T-helper 1 cell treated with Interleukin-12 subunit alpha and Interleukin-12 subunit beta and Interleukin-4 antibody, amounts not matched to agents 30 ng/mL and 1 ng/mL, for 36 hours (primary cell): ENCODE measurements around the gene CCDC158. TPM values are rescaled to one million over a fixed set of nuclear protein-coding genes. Genes with fewer than 3 reads are reported as not detected.
"Not testable (repeated sequence)": the region's sequence is repeated elsewhere in the genome, so short reads cannot be mapped to it uniquely, and the experiment has no call there.

ENCODE experiments used
- intact Hi-C: fragments of 100-400 bp; cut with micrococcal nuclease; formaldehyde crosslinking; loops from one replicate; pipeline ENCODE4 v1.15.1; 2024
- total RNA-seq: library from RNA; stranded (reverse); gene quantifications from 2 replicates; pipeline ENCODE4 v1.2.3, GENCODE V29; 2022

CCDC158 gene
- total RNA-seq, 1 donor from 2014 or later: not detected

GRCh38 chr4:76313547-76313946, 107.4 kb downstream of the CCDC158 start:
- intact Hi-C loops: loop anchor here (1.0 kb wide), 1 partner anchor 12 kb away; no protein-coding TSS in a partner anchor

GRCh38 chr4:76312457-76312856, 108.5 kb downstream of the CCDC158 start:
- intact Hi-C loops: no loop called here

- intact Hi-C loops: no loop called here
Measured at GRCh38 chr4:76311896-76312331, 109.0 kb downstream of the CCDC158 start.

DNA sequence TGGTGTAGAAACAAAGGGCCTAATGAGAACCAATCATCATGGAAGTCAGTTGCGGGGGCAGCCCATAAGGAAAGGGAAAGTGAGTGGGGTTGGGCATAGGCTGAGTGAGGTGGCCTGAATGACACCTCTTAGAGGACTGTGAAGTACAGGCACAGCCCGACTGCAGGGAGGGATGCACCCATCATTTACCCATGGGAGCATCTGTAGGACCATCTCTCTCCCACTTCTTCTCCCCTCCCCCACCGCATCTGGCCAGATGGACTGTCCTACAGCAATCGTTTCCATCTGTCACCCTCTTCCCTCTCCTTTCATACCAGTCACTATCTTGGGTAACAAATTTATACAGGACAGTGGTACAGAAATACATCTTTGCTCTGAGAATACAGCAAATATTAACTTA, 110.3 kb downstream of the CCDC158 start:
- intact Hi-C loops: no loop called here

GRCh38 chr4:76309939-76310550, 110.9 kb downstream of the CCDC158 start:
- intact Hi-C loops: loop anchor here (5.0 to 10.0 kb wide), 2 partner anchors 675 to 762 kb away; no protein-coding TSS in a partner anchor

DNA sequence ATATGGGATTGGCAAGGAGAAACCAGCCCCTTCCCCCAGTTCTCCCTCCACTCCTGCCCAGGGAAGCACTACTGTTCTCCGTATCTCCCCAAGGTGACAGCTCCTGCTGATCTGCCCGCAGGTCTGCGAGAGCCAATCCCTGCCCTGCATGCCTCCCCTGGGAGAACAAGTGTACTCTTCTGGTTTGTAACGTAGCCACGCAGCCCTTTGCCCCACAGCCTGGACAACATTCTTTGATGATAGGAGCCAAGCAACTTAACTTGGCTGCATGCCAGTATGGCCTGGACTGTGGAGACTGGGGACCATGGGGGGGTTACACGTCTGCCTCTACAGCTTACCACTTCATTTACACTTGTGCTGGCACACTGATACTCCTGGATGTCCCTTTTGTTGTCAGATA, 112.4 kb downstream of the CCDC158 start:
- intact Hi-C loops: loop anchor here (5.0 to 10.0 kb wide), 2 partner anchors 676 to 764 kb away; no protein-coding TSS in a partner anchor

- intact Hi-C loops: loop anchor here (2.0 to 10.0 kb wide), 3 partner anchors 71 to 765 kb away; no protein-coding TSS in a partner anchor
Measured at GRCh38 chr4:76307660-76308014, 113.3 kb downstream of the CCDC158 start.

- intact Hi-C loops: loop anchor here (1.0 to 10.0 kb wide), 5 partner anchors 72 to 765 kb away; partner anchors contain the start of gene NUP54
Measured at GRCh38 chr4:76306882-76307659, 113.9 kb downstream of the CCDC158 start.

GRCh38 chr4:76305971-76306881, 114.7 kb downstream of the CCDC158 start, which contains the start of gene STBD1:
Gene STBD1 (plus strand): TSS chr4:76306733. CDS start chr4:76306770, 37 bp downstream.
- intact Hi-C loops: loop anchor here (1.0 to 10.0 kb wide), 6 partner anchors 49 to 766 kb away; partner anchors contain the start of gene NUP54

DNA sequence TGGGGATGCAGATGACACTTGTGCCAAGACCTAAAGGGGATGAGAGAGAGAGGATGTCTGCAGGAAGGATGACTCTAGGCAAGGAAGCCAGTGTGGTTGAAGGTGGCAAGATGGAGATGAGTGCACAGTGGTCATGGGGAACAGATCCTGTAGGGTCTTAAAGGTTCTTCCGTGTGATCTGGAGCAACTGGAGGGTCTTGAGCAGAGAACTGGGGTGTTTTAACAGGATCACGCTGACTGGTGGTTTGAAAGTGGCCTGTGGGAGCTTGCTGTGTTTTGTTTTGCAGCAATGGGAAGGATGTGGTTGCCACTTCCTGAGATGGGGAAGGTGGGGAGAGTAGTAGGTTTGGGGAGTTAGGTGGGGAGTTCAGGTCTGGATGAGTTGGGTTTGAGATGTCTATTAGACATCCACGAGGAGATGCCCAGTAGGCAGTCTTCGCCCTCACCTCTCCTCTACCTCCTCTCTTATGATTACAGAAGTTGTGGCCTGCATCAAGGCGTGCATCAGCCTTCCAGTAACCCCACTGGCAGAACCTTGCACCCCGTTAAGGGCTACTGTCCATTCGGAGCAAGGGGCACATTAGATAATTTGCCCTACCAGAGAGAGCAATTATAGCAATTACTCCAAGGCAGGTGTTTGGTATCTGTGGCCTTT, 115.8 kb downstream of the CCDC158 start:
- intact Hi-C loops: loop anchor here (2.0 to 10.0 kb wide), 3 partner anchors 50 to 767 kb away; no protein-coding TSS in a partner anchor

GRCh38 chr4:76302826-76303438, 118.0 kb downstream of the CCDC158 start:
- intact Hi-C loops: loop anchor here (5.0 to 10.0 kb wide), 2 partner anchors 682 to 791 kb away; partner anchors contain the start of genes RCHY1 and THAP6

GRCh38 chr4:76301775-76302162, 119.2 kb downstream of the CCDC158 start:
- intact Hi-C loops: loop anchor here (1.0 to 10.0 kb wide), 8 partner anchors 12 to 1285 kb away; partner anchors contain the start of genes RCHY1, SCARB2, SDAD1 and THAP6

- intact Hi-C loops: loop anchor here (1.0 to 10.0 kb wide), 8 partner anchors 12 to 1286 kb away; partner anchors contain the start of genes RCHY1, SCARB2, SDAD1 and THAP6
Measured at GRCh38 chr4:76301068-76301774, 119.7 kb downstream of the CCDC158 start.

GRCh38 chr4:76300012-76300411, 120.9 kb downstream of the CCDC158 start:
- intact Hi-C loops: loop anchor here (2.0 to 10.0 kb wide), 6 partner anchors 21 to 1287 kb away; partner anchors contain the start of genes RCHY1, SDAD1 and THAP6

DNA sequence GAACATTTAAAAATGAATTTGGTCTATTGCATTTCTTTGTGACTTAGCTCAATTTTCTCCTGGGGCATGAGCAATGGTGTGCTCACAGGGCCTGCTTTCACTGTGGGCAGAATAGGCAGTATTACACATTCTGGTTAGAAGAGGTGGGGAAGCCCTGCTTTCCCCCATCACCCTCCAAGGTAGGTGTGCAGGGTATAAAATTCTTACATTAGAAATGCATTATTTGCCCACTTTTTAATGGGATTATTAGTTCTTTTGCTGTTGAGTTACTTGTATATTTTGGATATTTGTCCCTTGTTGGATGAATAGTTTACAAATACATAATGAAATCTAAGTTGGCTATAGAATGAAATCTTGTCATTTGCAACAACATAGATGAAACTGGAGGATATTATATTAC, 122.7 kb downstream of the CCDC158 start:
- intact Hi-C loops: no loop called here

GRCh38 chr4:76296286-76296820, 124.6 kb downstream of the CCDC158 start:
- intact Hi-C loops: no loop called here

- intact Hi-C loops: no loop called here
Measured at GRCh38 chr4:76293772-76294171, 127.2 kb downstream of the CCDC158 start.

GRCh38 chr4:76292730-76293129, 128.2 kb downstream of the CCDC158 start:
- intact Hi-C loops: no loop called here

DNA sequence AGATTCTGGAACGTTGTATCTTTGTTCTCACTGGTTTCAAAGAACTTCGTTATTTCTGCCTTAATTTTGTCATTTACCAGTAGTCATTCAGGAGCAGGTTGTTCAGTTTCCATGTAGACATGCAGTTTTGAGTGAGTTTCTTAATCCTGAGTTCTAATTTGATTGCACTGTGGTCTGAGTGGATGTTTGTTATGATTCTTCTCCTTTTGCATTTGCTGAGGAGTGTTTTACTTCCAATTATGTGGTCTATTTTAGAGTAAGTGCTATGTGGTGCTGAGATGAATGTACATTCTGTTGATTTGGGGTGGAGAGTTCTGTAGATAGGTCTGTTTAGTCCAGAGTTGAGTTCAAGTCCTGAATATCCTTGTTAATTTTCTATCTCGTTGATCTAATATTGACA, 133.1 kb downstream of the CCDC158 start:
- intact Hi-C loops: not testable (repeated sequence)
